Fibroblast of lung (primary cell): ENCODE data around the gene PTGDS. TPM values are rescaled to one million over a fixed set of nuclear protein-coding genes. Genes with fewer than 3 reads are reported as not detected.

Experiments used
- DNase-seq, 2 donors: peaks; one replicate each; pipeline versions ENCODE4 v3.0.0 to v3.0.0-alpha.2; 2010; ENCODE audit warnings: low read depth in 2 of 2
- H2AFZ ChIP-seq: 2 replicates; pipeline ENCODE4 v1.5.1; 2012; ENCODE audit warnings: low read length, control low read depth, inconsistent platforms
- H3K27ac ChIP-seq: 2 replicates; pipeline ENCODE4 v1.5.1; 2011; ENCODE audit warnings: low read length, control low read depth; ENCODE audit not compliant: insufficient read depth
- H3K27me3 ChIP-seq: 2 replicates; pipeline ENCODE4 v1.5.1; 2011; ENCODE audit warnings: mild to moderate bottlenecking, low read length; ENCODE audit not compliant: control insufficient read depth, insufficient read depth
- H3K36me3 ChIP-seq: 2 replicates; pipeline ENCODE4 v1.5.1; 2011; ENCODE audit warnings: low read length; ENCODE audit not compliant: control insufficient read depth, insufficient read depth
- H3K4me1 ChIP-seq: 2 replicates; pipeline ENCODE4 v1.5.1; 2011; ENCODE audit warnings: low read length; ENCODE audit not compliant: control insufficient read depth, insufficient read depth; ENCODE audit errors: extremely low read depth
- H3K4me2 ChIP-seq: 2 replicates; pipeline ENCODE4 v1.5.1; 2011; ENCODE audit warnings: low read length, control low read depth; ENCODE audit not compliant: insufficient read depth; ENCODE audit errors: extremely low read depth
- H3K4me3 ChIP-seq, 4 experiments: fragments of 200-600 bp in 1 of 4; sonication (generic) in 1 of 4; replicated peaks in 1 of 4; 2 replicates each; pipeline ENCODE4 v1.5.1; 2011 to 2016; ENCODE audit warnings: low read length in 4 of 4, low read depth in 3 of 4, mild to moderate bottlenecking in 3 of 4, control low read depth in 2 of 4, inconsistent platforms in 1 of 4, mixed read lengths in 1 of 4; ENCODE audit not compliant: insufficient read depth in 1 of 4; ENCODE audit errors: control extremely low read depth in 1 of 4
- H3K79me2 ChIP-seq: 2 replicates; pipeline ENCODE4 v1.5.1; 2012; ENCODE audit warnings: mild to moderate bottlenecking, low read length, inconsistent platforms; ENCODE audit not compliant: control insufficient read depth, insufficient read depth
- H3K9ac ChIP-seq: 2 replicates; pipeline ENCODE4 v1.5.1; 2011; ENCODE audit warnings: mild to moderate bottlenecking, low read length, control low read depth; ENCODE audit not compliant: insufficient read depth
- H3K9me3 ChIP-seq: 2 replicates; pipeline ENCODE4 v1.5.1; 2012; ENCODE audit warnings: low read depth, low read length; ENCODE audit not compliant: control insufficient read depth, insufficient read depth
- H4K20me1 ChIP-seq: 2 replicates; pipeline ENCODE4 v1.5.1; 2011; ENCODE audit warnings: low read length; ENCODE audit not compliant: control insufficient read depth, insufficient read depth; ENCODE audit errors: extremely low read depth
- CTCF ChIP-seq, 2 donors: IDR thresholded peaks in 1 of 2; conservative IDR thresholded peaks in 1 of 2; 1 replicate in 1 of 2; 2 replicates in 1 of 2; pipeline ENCODE4 v1.5.1; 2011 to 2012; ENCODE audit warnings: low read length in 2 of 2, control low read depth in 1 of 2, inconsistent platforms in 1 of 2, low read depth in 1 of 2, mild to moderate bottlenecking in 1 of 2
- EZH2 ChIP-seq: IDR thresholded peaks from 2 replicates; pipeline ENCODE4 v1.5.1; 2012; ENCODE audit warnings: low read length, control low read depth, mild to moderate bottlenecking; ENCODE audit errors: missing control alignments
- polyA plus RNA-seq, 2 donors: library from polyadenylated mRNA; depleted of rRNA in 1 of 2; stranded (reverse) in 1 of 2; unstranded in 1 of 2; fragments of >200 nt; gene quantifications; 2 replicates each; pipeline ENCODE4 v1.2.1, GENCODE V29; 2011 to 2012; ENCODE audit warnings: missing spikeins in 1 of 2
- total RNA-seq: library from RNA; depleted of rRNA; stranded (reverse); fragments of >200 nt; gene quantifications from 2 replicates; pipeline ENCODE4 v1.2.1, GENCODE V29; 2014

The PTGDS gene
- total and polyA plus RNA-seq, 2 donors (not counting 1 experiment from before 2014, with no cell fraction given) = 4.9 to 90.3 TPM

- Histone ChIP-seq H3K27me3 (no peaks in the 10 kb centered on the region), H3K9me3 (no peaks in the 10 kb centered on the region), H3K4me2 (no peak within 1 kb of the TSS), H3K4me1 (no peaks in the 10 kb centered on the region), H3K36me3 (no peaks in the 10 kb centered on the region), H4K20me1 (no peaks in the 10 kb centered on the region), H3K27ac (no peak within 1 kb of the TSS), H3K79me2 (no peaks in the 10 kb centered on the region), H3K4me3 (no peak within 1 kb of the TSS), H2AFZ (no peak within 1 kb of the TSS), H3K9ac (no peak within 1 kb of the TSS)
- TF ChIP-seq CTCF (conservative IDR thresholded peaks at IDR 0.05 in 1 of 2, IDR thresholded peaks at IDR 0.05 in 1 of 2; ENCODE audit: low read depth in 1 of 2, low read length in 2 of 2) = no peak
- TF ChIP-seq EZH2 = no peak
- DNase-seq = no peak
These were observed 25.6 kb upstream of the PTGDS start, which contains the start of gene LCN12 for GRCh38 chr9:136951541-136952320. LCN12 (plus strand) TSS chr9:136952273; CDS start chr9:136952328, 55 bp downstream.

- Histone ChIP-seq H3K9me3 (no peaks in the 10 kb centered on the region), H3K27me3 (no peaks in the 10 kb centered on the region), H4K20me1 (no peaks in the 10 kb centered on the region), H3K4me2 (no peak overlapping the region), H3K36me3 (no peaks in the 10 kb centered on the region), H3K79me2 (no peaks in the 10 kb centered on the region), H3K4me3 (no peak overlapping the region), H3K27ac (no peak overlapping the region), H2AFZ (no peak overlapping the region), H3K4me1 (no peaks in the 10 kb centered on the region), H3K9ac (no peak overlapping the region)
- no peak for DNase-seq
- TF ChIP-seq CTCF (conservative IDR thresholded peaks at IDR 0.05 in 1 of 2, IDR thresholded peaks at IDR 0.05 in 1 of 2; ENCODE audit: low read depth in 1 of 2, low read length in 2 of 2) = no peak
- no peak for TF ChIP-seq EZH2
These were observed 24.9 kb upstream of the PTGDS start for GRCh38 chr9:136952321-136952850.

- Histone ChIP-seq H3K36me3 (no peaks in the 10 kb centered on the region), H2AFZ (no peak overlapping the region), H3K9me3 (no peaks in the 10 kb centered on the region), H3K27ac (no peak overlapping the region), H3K4me2 (no peak overlapping the region), H3K4me1 (no peaks in the 10 kb centered on the region), H3K9ac (no peak overlapping the region), H4K20me1 (no peaks in the 10 kb centered on the region), H3K27me3 (no peaks in the 10 kb centered on the region), H3K79me2 (no peaks in the 10 kb centered on the region), H3K4me3 (no peak overlapping the region)
- DNase-seq = no peak
- no peak for TF ChIP-seq EZH2
- no peak for TF ChIP-seq CTCF (conservative IDR thresholded peaks at IDR 0.05 in 1 of 2, IDR thresholded peaks at IDR 0.05 in 1 of 2; ENCODE audit: low read depth in 1 of 2, low read length in 2 of 2)
These were observed 24.2 kb upstream of the PTGDS start for GRCh38 chr9:136952876-136953770.
